ENCODE results near the gene TACC2.

The TACC2 gene

DNA sequence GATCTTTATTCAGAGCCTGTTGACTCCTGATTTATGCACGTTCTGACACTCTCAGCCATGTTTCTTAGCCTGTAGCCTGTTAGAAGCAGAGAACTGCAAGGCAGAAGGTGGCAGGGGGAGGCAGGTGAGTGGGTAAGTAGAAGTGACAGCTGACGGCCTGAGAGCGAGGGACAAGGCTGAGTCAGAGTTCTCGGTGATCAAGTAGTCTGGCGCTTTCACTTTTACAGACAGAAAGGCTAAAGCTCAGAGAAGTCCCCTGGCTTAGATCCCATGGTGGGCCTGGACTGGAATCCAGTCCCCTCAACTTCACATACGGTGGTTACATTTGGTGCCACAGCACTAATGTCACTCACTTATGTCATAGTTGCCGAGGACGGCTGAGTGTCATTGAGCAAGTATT lies 139.0 kb downstream of the TACC2 start:
- no peak for DNase-seq

DNA sequence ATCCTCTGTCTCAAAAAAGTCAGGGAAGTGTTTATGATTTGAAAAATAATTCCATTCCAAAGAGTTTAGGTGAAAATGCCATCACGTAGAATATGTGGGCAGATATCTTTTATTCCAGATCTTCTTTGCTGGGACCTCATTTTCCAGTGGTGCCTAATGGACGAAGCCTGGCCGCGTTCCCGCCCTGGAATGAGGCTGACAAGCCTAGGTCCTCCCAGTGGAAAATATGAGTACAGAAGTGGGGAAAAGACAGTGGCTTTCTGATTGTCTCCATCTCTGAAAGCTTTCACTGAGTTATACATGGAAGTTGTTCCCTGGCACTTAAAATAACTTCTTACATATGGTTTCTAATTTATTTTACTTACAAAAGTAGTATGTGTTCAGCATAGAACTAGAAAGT lies 139.4 kb downstream of the TACC2 start:
- no peak for DNase-seq

DNA sequence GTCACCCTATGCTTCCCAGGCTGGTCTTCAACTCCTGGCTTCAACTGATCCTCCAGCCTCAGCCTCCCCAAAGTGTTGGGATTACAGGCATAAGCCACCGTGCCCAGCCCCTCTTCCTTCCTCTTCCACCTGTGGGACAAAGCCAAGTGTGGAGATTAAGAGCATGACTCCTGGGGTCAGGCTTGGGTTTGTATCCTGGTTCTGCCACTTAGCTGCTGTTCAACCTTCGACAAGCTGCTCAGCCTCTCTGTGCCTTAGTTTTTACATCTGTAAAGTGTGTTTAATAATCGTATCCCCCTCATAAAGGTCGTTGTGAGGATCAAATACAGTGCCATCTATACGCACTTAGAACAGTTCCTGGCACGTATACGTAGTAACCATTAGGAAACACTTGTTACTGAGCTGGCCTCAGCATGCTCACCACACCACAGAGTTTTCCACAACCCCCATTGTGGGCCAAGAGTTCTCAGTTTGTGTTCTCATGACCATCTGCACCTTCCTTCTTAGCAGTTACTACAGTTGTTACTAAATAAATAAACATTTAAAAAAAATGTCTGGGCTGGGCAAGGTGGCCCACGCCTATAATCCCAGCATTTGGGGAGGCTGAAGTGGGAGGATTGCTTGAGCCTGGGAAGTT lies 141.6 kb downstream of the TACC2 start:
- DNase-seq = no peak

DNA sequence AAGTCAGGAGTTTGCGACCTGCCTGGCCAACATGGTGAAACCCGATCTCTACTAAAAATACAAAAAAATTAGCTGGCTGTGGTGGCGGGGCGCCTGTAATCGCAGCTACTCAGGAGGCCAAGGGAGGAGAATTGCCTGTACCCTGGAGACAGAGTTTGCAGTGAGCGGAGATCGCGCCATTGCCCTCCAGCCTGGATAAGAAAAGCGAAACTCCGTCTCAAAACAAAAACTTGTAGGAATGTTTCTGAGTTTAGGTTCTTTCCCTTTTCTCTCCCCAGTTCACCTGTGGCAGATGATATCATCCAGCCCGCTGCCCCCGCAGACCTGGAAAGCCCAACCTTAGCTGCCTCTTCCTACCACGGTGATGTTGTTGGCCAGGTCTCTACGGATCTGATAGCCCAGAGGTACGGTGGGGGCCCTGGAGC lies 143.4 kb downstream of the TACC2 start:
- no peak for DNase-seq

DNA sequence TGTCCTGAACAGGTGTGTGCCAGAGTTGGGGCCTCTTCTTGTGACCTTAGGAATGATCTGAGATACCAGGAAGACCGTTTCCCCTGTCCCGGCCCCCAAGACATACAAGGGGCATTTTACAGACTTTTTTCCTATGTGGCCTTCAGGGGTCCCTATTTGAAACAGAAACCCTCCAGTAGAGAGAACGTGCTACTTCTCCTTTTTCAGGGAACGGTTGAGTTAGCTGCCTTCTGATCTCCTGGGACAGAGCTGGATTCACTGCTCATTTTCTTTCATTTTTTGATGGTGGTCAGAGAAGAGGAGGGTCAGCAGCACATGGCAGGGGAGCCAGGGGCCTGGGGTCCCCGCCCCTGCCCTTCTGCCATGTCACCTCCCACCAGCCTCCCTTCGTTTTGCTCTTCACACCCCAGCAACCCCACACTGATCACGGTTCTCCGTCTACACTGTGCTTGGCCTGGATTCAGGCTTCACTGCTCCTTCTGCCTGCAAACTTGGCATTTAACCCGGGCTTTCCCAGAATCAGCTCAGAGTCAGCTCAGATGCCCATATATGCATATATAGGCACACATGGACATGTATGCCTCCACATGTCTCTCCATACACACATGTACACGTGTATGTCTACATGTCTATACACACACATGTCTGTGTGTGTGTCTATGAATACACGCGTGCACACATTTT lies 144.1 kb downstream of the TACC2 start:
- DNase-seq = no peak

DNA sequence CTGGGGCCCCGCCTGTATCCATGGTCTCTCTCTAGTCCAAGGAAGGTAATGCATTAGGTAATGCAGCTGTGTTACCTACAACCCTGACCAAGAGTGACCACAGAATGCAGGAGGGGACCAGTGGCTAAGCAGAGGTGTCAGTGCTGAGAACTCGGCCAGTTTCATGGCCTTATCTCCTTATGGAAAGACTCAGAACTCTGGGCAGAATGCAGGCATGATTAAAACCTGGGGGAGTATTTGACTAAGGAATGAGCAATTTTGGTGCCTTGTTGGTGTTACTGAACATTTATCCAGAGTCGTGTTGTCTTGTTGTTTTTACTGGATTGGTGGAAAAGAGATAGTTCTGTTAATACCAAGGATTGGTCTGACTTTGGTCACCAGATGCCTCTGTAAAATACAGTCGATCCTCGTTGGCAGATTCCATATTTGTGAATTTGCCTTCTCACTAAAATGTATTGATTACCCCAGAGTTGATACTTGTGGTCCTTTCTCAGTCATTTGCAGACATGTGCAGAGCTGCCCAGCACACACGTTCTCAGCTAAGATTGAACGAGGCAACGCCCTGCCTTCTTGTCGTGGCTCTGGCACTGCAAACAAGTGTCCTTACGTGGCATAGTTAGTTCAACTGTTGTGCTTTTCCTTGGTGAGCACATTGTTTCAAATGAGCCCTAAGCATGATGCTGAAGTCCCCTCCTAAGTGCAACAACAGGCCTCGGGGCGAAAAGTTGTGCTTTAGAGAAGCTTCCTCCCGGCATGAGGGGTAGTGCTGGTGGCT lies 146.5 kb downstream of the TACC2 start:
- DNase-seq = no peak

DNA sequence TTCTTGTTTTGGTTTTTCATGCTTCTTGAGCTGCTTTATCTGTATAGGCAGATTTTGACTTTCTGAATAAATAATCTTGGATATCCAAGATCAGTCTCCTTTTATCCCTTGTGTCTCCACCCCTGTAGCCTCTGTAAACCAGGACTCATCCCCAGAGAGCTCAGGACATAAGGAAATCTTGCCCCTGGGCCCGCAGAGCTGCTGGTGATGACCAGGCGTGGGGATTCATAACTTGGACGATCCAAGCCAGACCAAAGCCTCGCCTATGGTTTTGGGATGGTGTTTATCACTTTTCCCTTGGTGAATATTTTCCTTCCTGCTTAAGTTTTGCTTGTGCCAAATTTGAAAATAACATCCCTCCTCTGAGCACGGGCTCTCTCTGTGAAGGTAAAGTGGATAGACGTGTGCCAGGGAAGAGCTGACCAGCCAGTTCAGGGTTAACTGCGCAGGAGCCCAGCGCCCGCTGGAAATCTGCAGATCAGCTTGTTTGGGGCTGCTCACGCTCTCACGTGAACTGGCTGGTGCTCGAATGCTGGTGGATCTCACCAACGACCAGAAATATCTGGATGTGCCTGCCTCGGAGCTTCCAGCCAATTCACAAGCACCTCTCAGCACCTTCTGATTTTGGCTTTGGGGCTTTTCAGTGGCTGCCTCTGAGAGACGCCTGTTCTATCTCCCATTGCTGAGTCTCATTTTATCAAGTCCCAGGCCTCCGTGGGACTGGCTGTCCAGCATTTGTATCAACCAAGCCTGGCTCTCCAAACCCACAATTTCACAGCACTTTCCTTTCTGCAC lies 150.1 kb downstream of the TACC2 start:
- DNase-seq = no peak

DNA sequence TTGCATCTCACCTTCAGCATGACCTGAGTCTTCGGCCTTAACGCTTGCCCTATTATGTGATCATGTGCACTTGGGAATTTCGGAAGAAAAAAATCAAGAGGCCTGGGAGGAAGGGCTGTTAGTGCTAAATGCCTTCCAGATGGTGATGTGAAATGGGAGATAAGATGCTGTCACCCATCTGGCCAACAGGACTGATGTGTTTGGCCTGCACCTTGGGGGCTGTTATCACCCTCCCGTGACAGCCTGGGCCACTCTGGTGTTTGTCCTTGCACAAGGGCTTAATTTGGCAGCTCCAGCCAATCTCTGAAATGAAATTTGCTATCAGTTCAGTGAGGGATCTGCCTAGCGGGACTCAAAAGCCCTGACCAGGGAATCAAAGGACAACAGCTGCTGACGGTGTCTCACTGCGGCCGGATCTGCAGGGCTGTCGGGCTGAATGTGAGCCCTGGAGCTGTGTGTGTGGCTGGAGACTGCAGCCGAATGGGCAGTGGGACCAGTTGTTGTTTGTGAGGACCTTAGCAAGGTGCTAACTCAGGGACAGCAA lies 150.7 kb downstream of the TACC2 start:
- no peak for DNase-seq

DNA sequence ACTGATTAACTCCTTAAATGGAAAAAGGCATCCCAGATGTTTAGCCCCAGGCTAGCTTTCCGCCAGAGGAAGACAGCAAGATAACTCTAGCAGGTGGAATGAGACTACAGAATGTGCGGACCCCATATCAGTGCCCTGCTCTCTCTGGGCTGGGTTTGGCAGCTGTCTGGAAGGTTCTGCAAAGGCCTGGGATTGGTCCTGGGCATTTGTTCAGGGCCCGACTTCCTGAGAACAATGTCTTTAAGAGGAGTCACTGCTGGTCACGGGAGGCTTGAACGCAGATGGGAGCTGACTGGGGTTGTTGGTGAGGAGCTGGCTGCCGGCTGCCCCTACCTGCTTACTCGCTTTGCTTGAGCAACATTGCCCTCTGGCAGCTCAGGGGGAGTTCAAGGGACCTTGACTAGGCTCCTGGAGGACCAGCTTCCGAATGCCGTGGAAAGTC lies 151.5 kb downstream of the TACC2 start:
- no peak for DNase-seq

DNA sequence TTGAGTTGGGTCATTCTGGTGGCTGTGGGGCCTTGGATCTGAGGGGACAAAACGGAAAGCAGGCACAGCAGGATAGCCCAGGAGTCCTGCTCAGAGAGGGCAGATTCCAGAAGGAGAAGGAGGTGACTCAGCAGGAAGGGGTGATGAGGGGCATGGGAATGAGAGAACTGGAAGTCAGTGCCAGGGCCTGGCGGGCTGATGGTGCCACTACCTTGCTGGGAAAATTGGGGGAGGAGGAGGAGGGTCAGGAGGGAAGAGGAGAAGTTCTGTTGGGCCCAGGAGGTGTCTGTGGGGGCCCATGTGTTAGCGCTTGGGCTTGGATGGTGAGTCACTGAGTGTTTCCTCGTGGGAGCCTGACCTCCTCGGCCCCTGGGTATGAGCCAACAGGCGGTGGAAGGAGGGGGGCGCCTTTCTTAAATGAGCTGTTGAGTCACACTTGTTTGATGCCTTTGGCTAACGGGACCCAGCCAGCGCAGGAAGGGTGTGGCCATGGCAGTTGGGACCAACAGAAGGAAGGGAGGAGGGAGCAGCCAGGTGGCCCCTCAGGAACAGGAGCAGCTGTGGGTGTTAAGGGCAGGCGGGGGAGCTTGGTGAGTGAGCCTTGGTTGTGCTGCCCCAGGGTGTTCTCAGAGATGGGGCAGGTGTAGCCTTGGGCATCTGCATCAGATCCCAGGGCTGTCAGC lies 152.1 kb downstream of the TACC2 start:
- DNase-seq = peak; percentile 41

DNA sequence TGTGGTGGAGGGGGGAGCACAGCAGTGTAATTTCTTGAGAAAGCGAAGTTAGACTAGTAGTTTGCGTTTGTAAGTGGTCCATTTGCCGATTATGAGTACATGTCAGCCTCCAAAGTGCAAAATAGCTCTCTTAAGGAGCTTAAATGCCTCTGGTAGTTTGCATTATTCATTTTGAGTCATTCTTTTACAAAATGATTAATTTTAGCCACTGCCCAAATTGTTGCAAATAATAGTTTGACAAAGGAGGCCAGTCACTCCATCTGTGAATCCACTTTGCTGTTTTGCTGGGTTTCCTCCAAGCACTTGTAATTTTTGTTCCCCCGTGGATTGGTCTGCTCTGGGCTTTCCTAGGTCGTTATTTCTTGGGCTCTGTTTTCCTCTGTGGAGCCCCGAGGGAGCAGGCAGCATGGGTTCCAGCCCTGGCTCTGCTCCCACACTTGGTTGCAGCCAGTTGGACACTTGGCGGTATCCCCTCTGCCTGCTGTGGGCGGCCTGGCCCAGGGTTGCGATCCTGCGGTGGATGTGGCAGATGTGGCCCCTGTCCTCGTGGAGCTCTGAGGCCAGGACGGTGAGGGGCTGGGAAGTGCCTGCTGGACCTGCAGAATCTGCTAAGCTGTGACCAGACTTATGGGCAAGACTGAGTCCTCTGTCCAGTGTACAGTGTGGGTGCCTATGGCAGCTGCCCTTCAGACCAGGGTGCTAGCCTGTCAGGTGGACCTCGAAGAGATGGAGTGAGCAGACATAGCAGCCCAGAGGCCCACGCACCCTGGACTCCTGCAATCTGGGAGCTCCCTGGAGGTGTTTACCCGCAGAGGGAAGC lies 153.1 kb downstream of the TACC2 start:
- no peak for DNase-seq

DNA sequence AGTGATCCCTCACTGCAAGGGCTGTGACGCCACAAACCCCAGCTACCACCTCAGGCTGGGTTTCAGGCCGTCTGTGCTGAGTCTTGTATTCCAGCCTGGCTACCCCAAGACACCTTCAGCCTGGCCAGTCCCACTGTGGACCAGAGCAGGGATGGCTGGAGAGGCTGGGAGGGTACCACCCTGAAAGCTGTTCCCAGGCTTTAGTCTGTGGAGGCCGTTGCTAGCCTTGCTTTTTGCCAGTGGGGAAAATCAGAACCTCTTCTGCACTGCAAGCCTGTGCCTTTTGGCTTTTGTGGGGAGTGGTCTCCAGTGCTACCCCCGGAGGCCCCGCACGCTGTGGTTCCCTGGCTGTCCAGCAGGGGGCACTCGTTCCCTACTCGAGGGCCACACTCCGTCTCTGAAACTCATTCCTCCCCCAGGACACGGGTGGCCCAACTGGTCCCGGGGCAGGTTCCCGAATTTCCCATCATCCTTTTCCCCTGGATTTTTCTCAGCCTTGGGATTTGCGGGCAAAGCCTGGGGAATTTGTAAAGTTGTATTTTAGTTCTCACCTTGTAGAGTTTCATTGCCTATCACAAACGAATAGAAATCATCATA lies 153.8 kb downstream of the TACC2 start:
- peak; percentile 15 for DNase-seq

DNA sequence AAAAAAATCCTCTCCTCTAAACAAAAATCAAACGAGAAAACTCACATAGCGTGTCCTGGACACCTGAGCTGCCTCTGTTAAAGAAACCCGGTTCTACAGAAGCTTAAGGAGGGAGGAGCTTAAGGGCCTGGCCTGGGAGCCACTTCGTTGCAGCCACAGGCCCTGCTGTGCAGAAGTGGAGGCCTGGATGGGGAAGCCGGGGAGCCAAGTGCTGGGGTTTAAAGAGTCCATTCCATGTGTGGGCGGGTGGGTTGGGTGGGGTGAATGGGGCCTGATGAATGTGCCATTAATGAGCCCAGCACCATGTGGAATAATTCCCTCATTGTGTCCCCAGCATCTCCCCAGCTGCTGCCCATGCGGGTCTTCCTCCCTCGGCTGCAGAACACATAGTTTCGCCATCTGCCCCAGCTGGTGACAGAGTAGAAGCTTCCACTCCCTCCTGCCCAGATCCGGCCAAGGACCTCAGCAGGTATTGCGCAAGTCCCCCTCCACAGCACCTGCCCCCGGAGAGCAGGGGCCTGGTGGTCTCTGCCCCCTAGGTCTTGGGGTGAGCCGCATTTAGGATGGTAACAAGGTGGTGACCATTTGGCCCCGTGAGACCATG lies 154.4 kb downstream of the TACC2 start:
- DNase-seq = no peak

DNA sequence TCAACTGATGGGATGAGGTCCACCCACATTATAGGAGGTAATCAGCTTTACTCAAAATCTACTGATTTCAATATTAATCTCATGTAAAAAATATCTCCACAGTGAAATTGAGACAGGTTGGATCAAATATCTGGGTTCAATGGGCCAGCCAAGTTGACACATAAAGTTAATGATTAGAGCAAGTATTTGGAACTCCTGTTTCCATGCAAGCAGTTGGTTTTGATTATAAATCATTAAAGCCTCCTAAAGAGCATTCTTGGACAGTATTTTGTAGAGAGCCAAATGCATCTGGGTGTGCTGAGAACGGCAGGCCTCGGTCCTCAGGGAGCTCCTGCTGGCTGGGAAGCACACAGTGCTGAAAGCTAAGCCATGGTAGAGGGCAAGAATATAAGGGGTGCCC lies 155.2 kb downstream of the TACC2 start:
- no peak for DNase-seq

DNA sequence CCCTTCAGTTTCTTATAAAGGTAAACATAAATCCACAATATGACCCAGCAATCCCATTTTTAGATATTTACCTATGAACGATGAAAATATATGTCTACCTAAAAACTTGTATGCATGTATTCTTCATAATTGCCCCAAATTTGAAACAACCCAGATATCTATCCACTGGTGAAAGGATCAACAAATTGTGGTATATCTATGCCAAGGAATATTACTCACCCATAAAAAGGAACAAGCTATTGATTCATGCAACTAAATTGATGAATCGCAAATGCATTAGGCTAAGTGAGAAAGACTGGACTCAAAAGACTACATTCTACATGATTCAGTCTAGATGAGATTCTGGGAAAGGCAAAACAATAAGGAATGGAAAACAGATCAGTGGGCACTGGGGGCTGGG lies 156.2 kb downstream of the TACC2 start:
- no peak for DNase-seq

DNA sequence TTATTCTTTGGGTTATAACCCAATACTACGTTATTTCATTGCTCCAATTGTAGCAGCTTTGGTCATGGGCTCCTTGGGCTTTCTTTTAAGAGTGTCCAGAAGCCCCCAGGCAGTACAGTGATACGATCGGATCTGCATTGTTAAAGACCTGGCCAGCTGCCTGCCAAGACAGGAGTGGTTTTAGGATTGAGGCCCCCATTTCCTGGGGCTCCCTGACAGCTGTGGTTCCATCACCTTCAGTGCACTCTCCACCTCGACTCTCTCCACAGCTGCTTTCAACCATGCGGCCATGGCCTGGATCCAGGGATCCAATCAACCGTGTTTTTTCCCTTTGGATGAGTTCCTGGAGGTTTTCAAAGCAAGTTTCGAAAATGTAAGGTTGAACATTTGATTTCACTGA lies 158.7 kb downstream of the TACC2 start:
- DNase-seq = no peak

DNA sequence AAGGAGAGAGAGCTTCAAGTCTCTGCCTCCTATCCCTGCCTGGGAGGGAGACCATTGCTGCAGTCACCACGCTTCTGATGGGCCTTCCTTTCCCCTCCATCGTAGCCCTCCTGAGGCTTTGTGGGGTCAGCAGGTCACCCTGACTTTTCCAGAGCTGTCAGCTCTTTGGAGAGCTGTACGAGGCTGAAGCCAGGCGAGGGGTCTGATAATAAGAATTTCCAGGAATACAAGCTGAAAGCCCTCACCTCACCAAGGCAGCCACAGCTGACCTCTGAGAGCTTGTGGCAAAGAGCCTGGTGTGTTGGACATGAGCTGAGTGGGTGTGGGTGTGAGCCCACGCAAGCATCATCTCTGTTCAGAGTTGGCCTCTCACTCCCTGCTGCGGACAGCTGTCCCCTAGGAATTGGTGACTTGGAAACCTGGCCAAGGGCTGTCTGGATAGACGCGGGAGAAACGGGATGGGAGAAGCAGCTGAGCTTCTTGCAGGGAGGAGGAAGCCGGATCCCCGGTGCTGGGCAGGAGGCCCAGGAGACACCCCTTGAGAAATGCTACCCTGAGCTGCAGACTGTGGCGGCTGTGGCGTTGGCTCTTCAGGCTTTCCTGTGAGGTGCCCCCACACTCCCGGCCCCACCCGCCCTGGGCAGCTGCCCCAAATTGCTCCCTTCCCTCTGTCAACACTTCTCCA lies 160.1 kb downstream of the TACC2 start:
- no peak for DNase-seq

DNA sequence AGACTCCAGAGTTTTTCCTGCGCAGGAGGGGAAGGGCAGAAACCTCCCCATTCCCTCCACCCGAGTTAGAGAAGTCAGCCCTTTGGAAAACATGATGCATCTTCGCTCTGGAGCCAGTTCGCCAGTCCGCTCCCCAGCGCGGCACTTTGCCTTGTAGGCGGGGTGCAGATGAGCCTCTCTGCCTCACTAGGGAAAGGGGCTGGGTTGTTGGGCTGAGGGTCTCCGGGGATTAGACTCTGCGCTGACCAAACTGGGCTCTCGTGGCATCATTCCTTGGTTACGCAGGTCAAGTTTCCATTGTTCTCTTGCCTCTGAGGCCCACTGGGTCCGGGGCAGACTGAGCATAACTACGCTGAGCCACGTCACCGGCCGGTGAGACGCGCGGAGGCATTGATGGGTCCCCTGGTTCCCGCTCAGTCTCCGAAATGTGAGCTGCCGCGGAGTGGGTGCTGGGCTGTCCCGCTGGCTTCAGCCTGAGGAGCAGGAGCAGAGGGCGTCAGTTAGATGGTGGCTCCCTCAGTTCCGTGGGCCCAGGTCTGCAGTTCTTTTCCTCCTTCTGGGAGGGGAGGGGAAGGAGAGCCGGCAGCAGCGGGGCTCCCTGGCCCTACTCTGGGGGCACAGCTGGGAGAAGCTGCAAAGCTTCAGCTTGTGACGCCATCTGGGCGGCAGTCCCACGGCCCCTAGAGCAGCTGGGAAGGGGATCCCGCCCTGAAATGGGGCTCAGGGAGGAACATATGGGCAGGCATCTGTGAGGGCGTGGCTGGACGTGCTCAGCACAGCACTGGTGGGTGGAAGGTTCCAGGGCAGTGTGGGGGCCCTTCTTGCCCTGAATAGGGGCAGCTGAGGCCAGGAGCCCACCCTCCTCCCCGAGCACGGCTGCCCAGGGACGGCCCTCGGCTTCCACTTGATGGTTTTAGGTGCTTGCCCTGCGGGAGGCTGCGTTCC lies 160.9 kb downstream of the TACC2 start:
- DNase-seq = no peak
